OCI-LY3 (cell line): ENCODE measurements around the gene EIF4H.

Experiments used
- EZH2phosphoT487 ChIP-seq: fragments of 200-600 bp; shearing (Covaris generic); IDR thresholded peaks from 2 replicates; pipeline ENCODE4 v1.6.1; 2018; ENCODE audit warnings: antibody characterized with exemption, mixed run types, low read depth
- TF ChIP-seq, protein P1 (sequence below): fragments of 200-600, 300-600 bp; sonication (generic); IDR thresholded peaks from 2 replicates; pipeline ENCODE4 v1.5.1; 2014; ENCODE audit warnings: antibody characterized with exemption, low read length, low read depth

DNA sequence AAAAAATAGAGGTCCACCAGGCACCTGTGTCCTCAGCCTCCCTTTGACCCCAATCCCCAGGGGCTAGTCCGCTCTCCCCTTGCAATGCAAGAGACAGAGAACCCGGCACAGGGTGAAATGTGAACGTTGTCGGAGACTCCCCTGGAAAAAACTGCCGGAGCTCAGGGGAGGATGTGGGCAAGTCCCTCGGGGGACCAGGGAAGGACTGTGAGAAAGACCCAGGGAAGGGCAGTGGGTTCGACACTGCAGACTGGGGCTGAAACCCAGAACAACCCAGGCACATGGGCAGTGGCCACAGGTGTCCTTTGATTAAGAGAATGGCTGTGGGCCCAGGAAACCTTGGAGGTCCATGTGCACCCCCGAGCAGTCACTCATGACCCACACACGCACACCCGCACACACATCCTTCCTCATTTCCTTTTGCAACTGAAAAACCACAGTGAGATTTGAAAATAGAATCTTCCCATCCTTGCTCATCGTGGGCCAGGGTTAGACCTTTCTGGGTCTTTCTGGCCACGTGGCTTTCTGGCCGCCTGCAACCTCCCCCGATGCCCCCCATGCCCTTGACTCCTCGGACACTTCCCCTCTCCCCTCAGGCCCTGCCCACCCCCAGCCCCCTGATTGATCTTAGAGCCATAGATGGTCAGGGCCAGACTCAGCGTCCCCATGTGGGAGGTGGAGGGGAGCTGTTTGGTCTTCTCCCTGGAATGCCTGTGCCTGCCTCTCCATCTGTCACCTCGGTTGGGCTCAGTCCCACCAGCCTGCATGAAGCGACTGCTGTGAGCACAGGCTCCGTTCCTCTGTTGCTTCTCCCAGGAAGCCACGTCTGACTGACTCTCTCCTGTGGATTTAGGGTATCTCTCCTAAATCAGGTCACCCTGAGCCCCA is 43.5 kb downstream of the EIF4H start:
- no peak for TF ChIP-seq EZH2phosphoT487
- TF ChIP-seq, protein P1, sequence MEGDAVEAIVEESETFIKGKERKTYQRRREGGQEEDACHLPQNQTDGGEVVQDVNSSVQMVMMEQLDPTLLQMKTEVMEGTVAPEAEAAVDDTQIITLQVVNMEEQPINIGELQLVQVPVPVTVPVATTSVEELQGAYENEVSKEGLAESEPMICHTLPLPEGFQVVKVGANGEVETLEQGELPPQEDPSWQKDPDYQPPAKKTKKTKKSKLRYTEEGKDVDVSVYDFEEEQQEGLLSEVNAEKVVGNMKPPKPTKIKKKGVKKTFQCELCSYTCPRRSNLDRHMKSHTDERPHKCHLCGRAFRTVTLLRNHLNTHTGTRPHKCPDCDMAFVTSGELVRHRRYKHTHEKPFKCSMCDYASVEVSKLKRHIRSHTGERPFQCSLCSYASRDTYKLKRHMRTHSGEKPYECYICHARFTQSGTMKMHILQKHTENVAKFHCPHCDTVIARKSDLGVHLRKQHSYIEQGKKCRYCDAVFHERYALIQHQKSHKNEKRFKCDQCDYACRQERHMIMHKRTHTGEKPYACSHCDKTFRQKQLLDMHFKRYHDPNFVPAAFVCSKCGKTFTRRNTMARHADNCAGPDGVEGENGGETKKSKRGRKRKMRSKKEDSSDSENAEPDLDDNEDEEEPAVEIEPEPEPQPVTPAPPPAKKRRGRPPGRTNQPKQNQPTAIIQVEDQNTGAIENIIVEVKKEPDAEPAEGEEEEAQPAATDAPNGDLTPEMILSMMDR = no peak
